Bone marrow (tissue), 2 donors: ENCODE results near the gene FAT2.
"Not testable (repeated sequence)": the region's sequence is repeated elsewhere in the genome, so short reads cannot be mapped to it uniquely, and the experiment has no call there.

Source experiments
- DNase-seq, 2 donors: peaks; one replicate each; lab custom pipeline; 2025; lab: John Stamatoyannopoulos, UW

Gene FAT2

DNA sequence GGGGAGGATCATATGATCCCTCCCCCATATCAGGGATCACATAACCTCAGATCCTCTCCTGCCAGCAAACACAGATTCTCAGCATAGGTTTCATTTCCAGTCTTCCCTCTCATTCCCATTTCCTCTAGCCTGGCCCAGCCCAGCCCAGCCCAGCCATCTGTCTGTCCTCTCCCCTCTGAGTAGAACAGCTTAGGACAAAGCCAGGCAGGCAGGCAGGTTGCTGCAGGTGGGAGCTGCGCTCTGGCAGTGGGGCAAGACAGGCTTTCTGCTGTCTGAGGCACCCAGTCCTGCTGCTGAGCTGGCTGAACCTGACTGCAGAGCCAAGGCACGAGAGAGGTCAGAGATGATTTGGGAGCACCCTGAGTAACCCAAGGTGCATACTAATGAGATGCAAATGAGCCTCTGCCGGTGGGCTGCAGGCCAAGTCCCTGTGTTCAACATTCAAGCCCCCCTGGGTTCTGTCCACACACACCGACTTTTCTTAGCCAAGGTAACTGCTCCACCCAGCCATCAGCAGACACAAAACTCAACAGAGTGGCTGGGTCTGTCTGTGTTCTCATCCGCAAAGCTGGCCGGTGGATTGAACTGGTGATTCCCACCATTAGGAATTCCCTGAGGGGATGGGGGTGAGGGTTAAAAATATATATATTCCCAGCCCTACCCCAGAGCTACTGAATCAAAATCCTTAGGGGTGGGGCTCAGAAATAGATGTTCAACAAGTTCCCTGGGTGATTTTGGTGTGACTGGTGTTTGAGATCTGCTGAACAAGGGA is 9.1 kb downstream of the FAT2 start:
- no peak for DNase-seq

DNA sequence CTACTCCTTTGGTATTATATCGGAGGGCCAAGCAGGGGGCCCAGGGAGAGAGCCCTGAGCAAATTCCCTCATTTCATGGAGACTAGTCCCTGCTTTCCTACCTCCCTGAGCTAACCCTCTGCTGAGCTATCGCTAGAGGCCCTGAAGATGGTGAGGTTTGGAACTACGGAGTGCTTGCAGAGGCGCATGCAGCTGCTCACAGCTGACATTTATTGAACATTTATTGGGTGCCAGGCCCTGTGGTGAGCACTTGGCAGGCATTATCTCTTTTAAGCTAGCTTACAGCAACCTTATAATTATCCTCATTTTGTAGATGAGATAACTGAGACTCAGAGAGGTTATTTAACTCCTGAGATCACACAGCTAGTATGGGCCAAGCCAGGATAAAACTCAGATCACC is 9.8 kb downstream of the FAT2 start:
- DNase-seq: no peak

DNA sequence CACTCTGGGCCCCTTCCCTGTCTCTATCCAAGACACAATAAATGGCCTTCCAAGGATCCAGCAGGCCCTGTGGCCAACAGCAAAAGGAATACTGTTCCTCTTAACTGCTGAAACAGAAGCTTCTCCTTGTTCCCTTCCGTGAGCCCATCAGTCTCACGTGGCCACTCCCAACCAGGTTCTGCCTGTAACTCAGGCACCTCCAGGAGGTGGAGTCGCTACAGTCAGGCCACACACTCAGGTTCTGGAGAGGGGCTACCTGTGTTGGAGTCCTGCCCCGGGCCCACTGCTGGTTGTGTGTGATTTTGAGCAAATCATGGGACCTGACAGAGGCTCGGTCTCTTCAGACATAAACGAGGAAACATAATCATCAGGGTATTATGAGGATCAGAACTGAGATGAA is 10.3 kb downstream of the FAT2 start:
- DNase-seq: no peak

DNA sequence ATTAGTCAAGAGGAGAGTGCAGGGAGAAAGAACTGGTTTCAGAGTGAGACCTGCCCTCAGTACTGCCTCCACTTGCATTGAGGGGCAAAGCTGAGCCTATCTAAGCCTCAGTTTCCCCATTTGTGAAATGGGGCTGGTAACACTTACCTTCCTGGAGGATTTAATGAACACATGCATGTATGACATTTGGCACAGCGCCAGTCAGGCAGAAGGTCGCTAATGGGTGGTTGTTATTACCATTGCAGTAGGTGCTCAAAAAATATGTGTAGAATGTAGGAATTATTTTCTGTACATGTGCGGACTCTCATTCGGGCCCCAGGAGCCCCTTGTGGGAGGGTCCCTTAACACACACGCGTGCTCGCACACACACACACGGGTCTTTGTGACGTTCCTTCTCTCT is 10.9 kb downstream of the FAT2 start:
- DNase-seq: no peak

DNA sequence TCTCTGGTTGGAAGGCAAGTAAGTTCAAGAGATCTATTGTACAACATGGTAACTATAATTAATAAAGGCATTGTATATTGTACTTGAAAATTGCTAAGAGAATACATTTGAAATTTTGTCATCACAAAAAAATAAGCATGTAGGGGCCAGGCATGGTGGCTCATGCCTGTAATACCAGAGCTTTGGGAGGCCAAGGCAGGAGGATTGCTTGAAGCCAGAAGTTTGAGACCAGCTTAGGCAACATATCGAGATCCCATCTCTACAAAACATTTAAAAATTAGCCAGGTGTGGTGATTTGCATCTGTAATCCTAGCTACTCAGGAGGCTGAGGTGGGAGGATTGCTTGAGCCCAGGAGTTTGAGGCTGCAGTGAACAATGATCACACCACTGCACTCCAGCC is 12.0 kb downstream of the FAT2 start:
- not testable (repeated sequence) for DNase-seq

DNA sequence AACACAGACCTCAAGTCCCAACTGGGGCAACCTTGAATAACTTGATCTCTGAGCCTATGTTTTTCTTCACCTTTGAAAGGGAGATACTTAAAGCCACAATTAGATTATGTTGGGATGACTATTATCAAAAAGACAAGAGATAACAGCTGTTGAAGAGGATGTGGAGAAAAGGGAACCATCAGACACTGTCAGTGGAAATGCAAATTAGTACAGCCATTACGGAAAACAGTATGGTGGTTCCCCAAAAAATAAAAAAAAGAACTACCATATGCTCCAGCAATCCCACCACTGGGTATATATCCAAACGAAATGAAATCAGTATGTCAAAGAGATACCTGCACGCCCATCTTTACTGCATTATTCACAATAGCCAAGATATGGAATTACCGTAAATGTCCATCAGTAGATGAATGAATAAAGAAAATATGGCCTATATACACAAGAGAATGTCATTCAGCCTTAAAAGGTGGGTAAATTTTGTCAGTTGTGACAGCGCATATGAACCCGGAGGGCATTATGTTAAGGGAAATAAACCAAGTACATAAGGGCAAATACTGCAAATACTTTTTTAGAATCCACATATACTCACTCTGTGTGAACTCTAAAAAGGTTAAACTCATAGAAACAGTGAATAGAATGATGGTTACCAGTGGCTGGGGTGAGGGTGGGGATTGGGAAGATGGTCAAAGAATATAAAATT is 12.7 kb downstream of the FAT2 start:
- no peak for DNase-seq

DNA sequence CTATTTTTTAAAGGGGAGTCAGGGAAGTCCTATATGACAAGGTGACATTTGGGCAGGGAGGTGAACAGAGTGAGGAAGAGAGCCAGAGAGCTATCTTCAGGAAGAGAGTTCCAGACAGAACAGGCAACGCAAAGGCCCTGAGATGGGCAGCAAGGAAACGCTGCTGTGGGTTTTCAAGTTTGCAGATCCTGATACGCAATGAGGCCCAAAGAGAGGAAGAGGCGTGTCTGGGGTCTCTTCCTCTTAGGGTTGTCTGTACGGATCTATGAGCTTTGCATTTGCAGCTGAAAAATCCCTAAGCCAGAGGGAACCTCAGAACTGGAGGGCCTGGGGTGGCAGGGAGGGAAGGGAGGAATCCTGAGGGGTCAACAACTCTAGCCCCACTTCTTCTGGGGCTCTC is 13.6 kb downstream of the FAT2 start:
- DNase-seq: peak in 1 of 2 donors; percentile 12

DNA sequence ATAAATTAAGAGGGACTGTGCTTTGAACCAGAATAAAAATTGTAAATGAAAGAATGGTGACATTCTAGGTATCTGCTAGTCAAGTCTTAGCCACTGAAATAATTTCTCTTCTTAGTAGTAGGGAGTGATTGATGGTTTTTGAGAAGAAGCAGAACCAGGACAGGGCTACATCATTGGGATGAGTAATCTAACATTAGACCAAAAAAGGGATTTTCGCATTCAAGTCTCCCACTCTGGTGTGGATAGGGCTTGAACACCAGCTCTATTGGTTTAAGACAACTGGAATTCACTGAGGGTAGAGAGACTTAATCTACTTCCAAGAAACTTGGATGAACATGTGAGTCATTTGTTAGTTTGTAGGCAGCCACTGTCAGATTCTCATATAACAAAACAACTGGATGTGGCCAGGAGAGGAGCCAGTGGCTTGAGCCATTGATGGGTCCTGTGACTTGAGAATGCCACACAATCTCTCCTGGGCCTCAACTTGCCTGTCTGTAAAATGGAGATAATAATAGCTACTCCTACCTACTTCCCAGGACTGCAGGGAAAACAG is 16.6 kb downstream of the FAT2 start:
- no peak for DNase-seq

DNA sequence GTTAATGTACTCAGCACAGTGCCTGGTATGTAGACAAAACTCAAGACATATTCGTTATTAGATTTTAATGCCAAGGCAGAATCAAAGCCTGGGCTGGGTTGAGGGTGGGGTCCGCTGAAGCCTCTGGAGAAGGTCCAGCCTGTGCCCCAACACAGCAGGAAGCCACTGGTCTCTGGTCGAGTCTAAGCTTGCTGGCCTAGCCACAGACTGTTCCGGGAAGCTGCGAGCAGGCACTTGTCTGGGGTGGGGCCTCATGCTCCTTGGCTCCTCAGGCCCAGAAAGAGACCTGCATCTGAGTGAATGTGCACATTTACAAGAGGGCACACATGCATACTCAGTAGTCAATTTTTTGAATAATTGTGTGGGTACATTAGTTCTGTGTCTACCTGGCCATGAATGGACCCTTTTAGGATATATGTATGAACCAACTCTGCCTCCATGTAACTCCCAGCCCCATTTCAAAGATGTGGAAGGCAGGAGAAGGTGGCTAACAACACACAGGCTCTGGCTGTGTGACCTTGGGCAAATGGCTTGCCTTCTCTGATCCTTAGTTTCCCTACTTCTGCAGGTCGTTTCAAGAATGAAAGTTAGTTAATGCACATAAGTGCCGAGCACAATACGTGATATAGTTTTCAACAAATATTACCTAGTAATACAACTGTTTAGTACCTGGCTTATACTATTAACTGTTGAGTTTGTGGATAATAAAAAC is 18.3 kb downstream of the FAT2 start:
- DNase-seq: no peak

DNA sequence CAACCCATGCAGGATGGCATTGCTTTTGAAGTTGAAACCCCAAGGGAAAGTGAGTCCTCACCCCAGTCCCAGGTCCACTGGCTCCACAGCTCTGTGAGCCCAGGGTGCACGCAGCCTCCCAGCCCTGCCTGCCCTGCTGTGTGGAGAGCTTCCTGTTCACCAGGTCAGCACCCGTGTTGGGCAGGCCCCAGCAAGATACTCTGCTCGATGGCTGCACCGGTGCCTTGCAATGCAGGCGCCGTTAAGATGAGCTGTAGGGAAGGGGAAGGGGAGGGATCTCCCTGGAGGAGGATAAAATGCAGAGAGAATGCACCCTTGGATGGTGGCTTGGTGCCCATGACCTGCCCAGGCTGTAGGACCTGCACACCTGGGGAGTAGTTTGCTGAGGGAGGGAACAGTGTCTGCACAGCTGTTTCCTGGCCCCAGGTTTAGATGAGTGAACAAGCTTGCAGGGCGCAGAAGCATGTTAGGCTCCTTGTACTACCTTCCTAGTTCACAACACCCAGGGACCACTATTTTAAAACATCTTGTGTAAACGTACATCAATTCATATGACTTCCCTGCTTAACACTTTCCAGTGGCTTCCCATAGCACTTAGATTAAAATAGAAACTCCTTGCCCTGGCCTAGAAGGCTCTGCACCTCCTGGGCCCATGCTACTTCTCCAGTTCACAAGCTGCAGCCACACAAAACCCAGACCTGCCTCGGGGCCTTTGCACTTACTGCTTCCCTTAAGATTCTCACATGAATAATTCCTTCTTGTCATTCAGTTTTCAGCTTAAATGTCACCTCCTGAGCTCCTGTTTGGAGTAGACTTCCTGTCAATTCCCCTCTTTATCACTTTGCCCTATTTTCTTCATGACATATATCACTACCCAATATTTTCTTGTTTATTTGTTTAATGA is 19.6 kb downstream of the FAT2 start:
- DNase-seq: no peak

DNA sequence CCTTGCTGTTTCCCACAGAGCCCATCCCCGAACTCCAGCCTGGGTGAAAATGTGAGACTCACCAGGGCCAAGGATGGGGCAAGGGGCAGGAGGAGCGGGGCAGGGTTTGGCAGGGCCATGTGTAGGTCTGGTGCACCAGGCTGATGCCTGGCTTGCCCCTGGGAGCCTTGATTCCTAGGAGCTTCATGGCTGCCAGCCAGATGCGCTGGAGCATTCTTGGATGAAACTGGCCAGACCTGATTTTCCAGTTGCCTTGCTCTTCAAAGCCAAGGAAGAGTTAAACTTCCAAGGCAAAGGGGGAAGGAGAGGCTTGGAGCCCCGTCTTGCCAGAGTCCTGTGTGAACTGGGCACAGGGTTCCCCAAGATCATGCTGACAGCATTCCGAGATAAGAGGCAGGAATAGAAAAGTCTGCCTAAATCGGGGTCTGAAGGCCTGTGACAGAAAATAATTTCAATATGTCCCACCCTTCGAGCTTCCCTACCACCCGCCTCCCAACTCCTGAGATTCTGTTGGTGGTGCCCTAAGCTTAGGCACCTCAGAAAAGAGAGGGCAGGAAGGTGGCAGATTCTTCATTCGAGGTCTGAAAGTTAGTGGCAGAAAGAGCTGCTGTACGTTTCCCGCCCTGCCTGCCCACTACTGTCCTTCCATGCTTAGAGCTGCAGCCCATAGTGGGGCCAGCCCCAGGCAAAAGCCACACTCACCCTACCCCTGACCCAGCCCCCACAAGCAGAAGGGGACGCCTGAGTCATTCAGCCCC is 20.4 kb downstream of the FAT2 start:
- DNase-seq: no peak

DNA sequence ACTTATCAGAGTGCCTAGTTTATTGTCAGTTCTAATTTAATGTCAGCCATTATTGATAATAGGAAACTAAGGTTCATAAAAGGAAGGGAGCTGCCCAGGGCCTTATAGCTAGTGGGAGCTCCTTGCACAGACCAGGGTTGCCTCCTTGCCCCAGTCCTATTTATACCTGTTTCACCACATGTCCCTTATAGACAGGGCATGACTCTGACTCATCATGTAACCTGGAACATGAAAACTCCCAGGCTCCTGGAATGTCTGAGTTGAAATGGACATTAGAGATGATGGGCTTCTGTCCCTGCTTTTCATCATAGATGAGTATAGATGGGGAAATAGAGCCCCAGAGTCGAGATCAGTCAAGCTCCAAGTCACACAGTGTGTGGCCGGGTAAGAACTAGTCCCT is 21.1 kb downstream of the FAT2 start:
- DNase-seq: no peak

DNA sequence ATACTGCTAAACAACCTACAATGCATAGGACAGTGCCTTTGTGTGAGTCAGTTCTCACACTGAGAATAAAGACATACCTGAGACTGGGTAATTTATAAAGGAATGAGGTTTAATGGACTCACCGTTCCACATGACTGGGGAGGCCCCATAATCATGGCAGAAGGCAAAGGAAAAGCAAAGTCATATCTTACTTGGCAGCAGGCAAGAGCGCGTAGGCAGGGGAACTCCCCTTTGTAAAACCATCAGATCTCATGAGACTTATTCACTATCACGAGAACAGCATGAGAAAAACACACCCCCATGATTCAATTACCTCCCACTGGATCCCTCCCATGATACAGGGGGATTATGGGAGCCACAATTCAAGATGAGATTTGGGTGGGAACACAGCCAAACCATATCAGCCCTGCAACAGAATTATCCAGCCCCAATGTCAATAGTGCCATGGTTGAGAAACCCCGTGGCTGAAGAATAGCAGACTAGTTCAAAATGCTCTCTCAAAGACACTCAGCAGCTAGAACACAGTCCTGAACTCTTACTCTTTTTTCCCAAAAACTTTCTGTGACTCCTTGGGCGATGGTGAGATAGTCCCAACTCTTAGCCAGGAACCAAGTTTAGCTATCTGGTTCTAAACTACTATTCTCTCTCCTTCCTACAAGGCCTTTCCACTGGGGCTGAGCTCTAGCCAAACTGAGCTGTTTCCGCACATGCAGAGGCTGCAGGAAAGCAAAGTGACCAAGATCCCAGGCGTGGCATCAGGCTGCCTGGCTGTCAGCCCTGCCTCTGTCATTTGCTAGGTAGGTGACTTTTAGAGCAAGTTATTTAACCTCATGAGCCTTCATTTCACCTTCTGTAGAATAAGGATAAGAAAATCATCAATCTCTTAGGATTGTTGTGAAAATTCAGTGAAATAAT is 21.7 kb downstream of the FAT2 start:
- no peak for DNase-seq

DNA sequence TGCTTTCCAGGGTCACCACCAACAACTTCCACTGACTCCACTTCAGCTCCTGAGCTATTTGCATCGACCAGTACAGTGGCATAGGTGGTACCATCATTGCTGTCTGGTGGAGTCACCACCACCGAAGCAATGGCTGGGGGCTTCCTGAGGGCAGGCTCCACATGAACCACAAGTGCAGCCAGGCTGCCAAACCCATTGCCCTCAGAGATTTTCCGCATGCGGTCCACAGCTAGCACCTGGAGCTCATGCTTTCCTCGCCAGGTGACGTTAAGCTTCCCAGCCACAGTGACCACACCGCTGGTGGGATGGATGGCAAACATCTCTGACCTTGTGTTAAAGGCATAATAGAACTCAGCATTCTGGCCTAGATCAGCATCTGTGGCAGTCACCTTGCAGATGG is 23.1 kb downstream of the FAT2 start:
- DNase-seq: no peak

DNA sequence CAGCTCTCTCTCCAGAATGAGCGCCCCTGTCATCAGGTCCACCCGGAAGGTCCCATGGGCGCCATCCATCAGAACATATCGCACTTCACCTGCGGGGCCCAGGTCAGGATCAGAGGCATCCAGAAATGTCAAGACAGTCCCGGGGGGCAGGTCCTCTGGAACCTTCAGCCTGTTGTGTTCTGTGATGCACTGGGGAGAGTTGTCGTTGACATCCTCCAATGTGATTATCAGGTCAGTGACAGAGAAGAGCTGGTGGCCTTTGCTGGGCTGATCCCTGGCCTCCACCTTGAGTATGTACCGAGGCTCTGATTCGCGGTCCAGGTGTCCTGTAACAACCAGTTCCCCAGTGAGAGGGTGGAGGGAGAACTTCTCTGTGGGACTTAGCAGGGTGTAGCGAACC is 25.2 kb downstream of the FAT2 start:
- no peak for DNase-seq

DNA sequence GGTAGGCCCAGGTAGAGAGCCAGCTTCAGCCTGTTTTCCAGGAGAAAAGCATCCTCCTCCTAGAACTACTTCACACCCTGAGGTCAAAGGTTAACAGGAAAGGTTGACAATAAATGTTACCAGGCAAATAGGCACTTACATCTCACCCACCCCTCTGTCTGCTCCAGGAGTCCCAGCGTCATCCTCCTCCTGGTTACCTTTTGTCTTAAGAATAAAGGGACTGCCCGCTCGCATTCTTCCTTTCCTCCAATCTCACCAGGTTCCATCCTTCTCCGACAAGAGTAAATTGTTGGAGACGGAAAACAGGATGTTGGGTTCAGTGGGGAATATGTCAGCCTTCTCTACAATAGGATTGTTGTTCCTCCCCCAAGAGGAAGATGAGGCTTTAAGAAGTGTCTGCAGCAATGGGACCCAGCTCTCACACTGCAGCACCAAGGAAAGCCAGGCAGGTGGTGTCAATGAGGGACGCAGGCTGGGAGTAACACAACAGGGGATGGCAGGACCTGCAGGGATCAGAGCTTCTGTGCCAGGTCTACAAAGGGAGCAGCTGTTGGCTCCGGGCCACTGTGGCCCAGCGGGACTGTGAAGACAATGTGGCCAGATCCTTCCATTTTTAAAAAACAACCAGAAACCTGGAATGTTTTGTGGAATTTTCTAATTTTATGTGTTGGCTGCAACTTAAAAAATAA is 29.0 kb downstream of the FAT2 start:
- no peak for DNase-seq

DNA sequence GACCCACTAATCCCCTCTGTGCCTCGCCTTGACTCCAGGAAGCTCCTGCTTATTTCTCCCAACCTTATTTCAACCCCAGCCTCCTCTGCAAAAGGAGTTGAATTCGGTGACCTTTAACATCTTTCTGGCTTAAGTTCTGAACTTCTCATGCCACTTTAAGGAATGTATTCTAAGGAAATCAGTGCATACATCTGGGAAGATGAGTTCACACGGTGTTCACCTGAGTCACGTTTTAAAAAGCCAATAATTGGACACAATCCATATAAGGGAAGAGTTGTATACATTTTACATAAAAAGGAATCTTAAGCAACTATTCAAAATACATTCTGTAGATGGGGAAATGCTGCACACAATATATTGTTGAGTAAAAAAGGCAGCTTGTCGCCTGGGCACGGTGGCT is 33.2 kb downstream of the FAT2 start:
- DNase-seq: no peak

DNA sequence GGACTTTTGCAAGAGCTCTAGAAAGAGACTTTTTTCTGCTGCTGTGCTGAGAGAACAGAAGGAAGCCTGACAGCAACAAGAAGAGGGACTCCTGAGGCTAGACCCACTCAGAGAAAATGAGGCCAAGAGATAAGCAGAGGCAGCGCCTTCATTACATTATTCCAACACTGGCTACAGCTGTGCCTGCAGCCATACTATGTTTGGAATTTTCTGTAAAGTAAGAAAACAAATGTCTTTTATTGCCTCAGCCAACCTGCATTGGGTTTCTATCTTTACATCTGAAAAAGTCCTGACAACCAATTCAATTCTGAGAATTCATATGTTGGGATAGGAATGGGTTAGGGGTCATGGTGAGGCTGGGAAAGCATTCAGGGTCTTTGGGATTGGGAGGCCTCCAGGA is 33.7 kb downstream of the FAT2 start:
- no peak for DNase-seq

DNA sequence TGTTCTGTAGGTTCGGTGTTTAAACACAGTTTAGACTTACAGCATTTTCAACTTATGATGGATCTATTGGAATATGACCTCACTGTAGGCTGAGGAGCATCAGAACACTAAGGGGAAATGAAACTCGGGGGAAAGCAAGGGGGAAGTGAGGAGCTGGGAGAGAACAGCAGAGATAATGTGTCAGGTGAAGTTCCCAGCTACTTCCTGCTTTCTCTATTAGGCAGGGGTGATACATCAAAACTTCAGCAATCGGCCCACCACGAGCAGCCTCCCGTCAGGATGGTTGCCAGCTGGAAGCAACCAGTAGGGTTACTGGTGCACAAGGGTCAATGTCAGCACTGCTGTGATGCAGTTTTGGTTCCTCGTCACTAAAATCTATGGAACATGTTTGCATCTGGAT is 34.3 kb downstream of the FAT2 start:
- no peak for DNase-seq
